Tibial nerve (tissue), 4 donors: Measurements from ENCODE around the gene SYPL1. TPM values are rescaled to one million over a fixed set of nuclear protein-coding genes. Genes with fewer than 3 reads are reported as not detected.

Experiments
- DNase-seq, 2 donors: peaks; one replicate each; pipeline ENCODE4 v3.0.0-alpha.2; 2019; ENCODE audit warnings: low spot score in 2 of 2
- H3K27ac ChIP-seq, 4 donors: fragments of 200-600 bp; sonication (generic) in 3 of 4; one replicate each; pipeline ENCODE4 v1.5.1; 2017 to 2019; ENCODE audit warnings: mild to moderate bottlenecking in 1 of 4
- H3K27me3 ChIP-seq, 2 donors: fragments of 200-600 bp; sonication (generic) in 1 of 2; one replicate each; pipeline versions ENCODE4 v1.5.1 to v1.6.0; 2017 to 2019
- H3K36me3 ChIP-seq, 3 donors: fragments of 200-600 bp; sonication (generic); one replicate each; pipeline ENCODE4 v1.5.1; 2018 to 2019
- H3K4me1 ChIP-seq, 4 donors: fragments of 200-600 bp; sonication (generic) in 3 of 4; one replicate each; pipeline ENCODE4 v1.5.1; 2017 to 2019
- H3K4me3 ChIP-seq, 4 donors: fragments of 200-600 bp; sonication (generic) in 3 of 4; one replicate each; pipeline ENCODE4 v1.5.1; 2017 to 2019; ENCODE audit warnings: mild to moderate bottlenecking in 1 of 4, moderate library complexity in 1 of 4
- H3K9me3 ChIP-seq, 4 donors: fragments of 200-600 bp; sonication (generic) in 3 of 4; one replicate each; pipeline ENCODE4 v1.5.1; 2017 to 2019
- CTCF ChIP-seq, 5 experiments: fragments of 200-600 bp in 3 of 5; fragments of 450-650 bp in 2 of 5; sonication (generic) in 3 of 5; IDR thresholded peaks; one replicate each; pipeline ENCODE4 v1.5.1; 2016 to 2019; ENCODE audit warnings: antibody characterized with exemption in 5 of 5, mild to moderate bottlenecking in 3 of 5, moderate library complexity in 2 of 5
- EP300 ChIP-seq, 2 donors: sonication (generic); formaldehyde crosslinking; IDR thresholded peaks; one replicate each; pipeline ENCODE4 v1.6.1; 2017; ENCODE audit warnings: antibody characterized with exemption in 2 of 2, mild to moderate bottlenecking in 1 of 2
- POLR2A ChIP-seq, 2 donors: fragments of 450-650 bp; IDR thresholded peaks; one replicate each; pipeline ENCODE4 v1.6.1; 2017; ENCODE audit warnings: antibody characterized with exemption in 2 of 2, mild to moderate bottlenecking in 2 of 2, moderate library complexity in 2 of 2
- WGBS, 2 donors: methylation state at CpG; one replicate each; pipeline ENCODE4 v1.1.5; 2018; 5-methylcytosine and 5-hydroxymethylcytosine counted together
- total RNA-seq, 4 donors: library from RNA; depleted of rRNA; stranded (reverse); fragments of >200 nt; gene quantifications; one replicate each; pipeline ENCODE4 v1.1.0, GENCODE V29; 2016

The SYPL1 gene
- total RNA-seq, 4 donors from 2014 or later = 69.6 to 79.5 (median 71.5) TPM

- Histone ChIP-seq H3K27me3 (no peaks in the 10 kb centered on the region), H3K27ac (no peak overlapping the region)
- 70 to 76% methylated on average over 7 of the region's 7 CpGs for WGBS, 2 donors
Measured at GRCh38 chr7:106151459-106152312, 39.6 kb upstream of the SYPL1 start.

GRCh38 chr7:106143711-106144337 is 31.7 kb upstream of the SYPL1 start:
- WGBS, 2 donors = 83 to 85% methylated on average over 8 to 10 of the region's 10 CpGs
- Histone ChIP-seq H3K27ac (no peak overlapping the region), H3K36me3 (no peaks in the 10 kb centered on the region), H3K27me3 (no peaks in the 10 kb centered on the region), H3K4me3 (no peak overlapping the region), H3K9me3 (no peaks in the 10 kb centered on the region), H3K4me1 (peaks cover 0 to 3% (median 1%) of the 10 kb centered on the region in 4 donors)
- TF ChIP-seq CTCF (IDR thresholded peaks at IDR 0.05) (no peak), EP300 (IDR thresholded peaks at IDR 0.05) (no peak), POLR2A (IDR thresholded peaks at IDR 0.05) (no peak)
- DNase-seq = no peak

More at GRCh38 chr7:106151459-106152312, 39.6 kb upstream of the SYPL1 start:
- no peak overlapping the region for H3K4me3 ChIP-seq
- no peak for DNase-seq
- H3K4me1 ChIP-seq = peaks cover 0 to 12% (median 5%) of the 10 kb centered on the region in 4 donors
- no peak for TF ChIP-seq EP300 (IDR thresholded peaks at IDR 0.05)
- TF ChIP-seq POLR2A (IDR thresholded peaks at IDR 0.05) = no peak
- TF ChIP-seq CTCF (IDR thresholded peaks at IDR 0.05) = no peak
- H3K36me3 ChIP-seq = no peaks in the 10 kb centered on the region
- no peaks in the 10 kb centered on the region for H3K9me3 ChIP-seq

GRCh38 chr7:106142136-106142535 is 30.0 kb upstream of the SYPL1 start:
- Histone ChIP-seq H3K4me3 (no peak overlapping the region), H3K36me3 (no peaks in the 10 kb centered on the region), H3K4me1 (peaks cover 0 to 3% (median 1%) of the 10 kb centered on the region in 4 donors), H3K27ac (no peak overlapping the region), H3K9me3 (no peaks in the 10 kb centered on the region), H3K27me3 (no peaks in the 10 kb centered on the region)
- no peak for DNase-seq
- no peak for TF ChIP-seq EP300 (IDR thresholded peaks at IDR 0.05)
- TF ChIP-seq POLR2A (IDR thresholded peaks at IDR 0.05) = no peak
- TF ChIP-seq CTCF (IDR thresholded peaks at IDR 0.05) = no peak
- WGBS, 2 donors = 71 to 83% methylated on average over 1 of the region's 1 CpG

GRCh38 chr7:106140406-106141173 is 28.5 kb upstream of the SYPL1 start:
- H3K27ac ChIP-seq = no peak overlapping the region
- WGBS, 2 donors = 79 to 87% methylated on average over 7 of the region's 7 CpGs
- H3K4me1 ChIP-seq = peaks cover 0 to 3% (median 1%) of the 10 kb centered on the region in 4 donors
- TF ChIP-seq POLR2A (IDR thresholded peaks at IDR 0.05) (no peak), EP300 (IDR thresholded peaks at IDR 0.05) (no peak), CTCF (IDR thresholded peaks at IDR 0.05) (no peak)
- no peaks in the 10 kb centered on the region for H3K36me3 ChIP-seq
- DNase-seq = no peak
- no peaks in the 10 kb centered on the region for H3K27me3 ChIP-seq
- no peaks in the 10 kb centered on the region for H3K9me3 ChIP-seq
- no peak overlapping the region for H3K4me3 ChIP-seq
